ENCODE results near the gene PNMA6E.

GRCh38 chrX:153447581-153447960, 46.4 kb upstream of the PNMA6E start:
- no peak for TF ChIP-seq POLR2A (IDR thresholded peaks at IDR 0.05)
- no peak for TF ChIP-seq CTCF (IDR thresholded peaks at IDR 0.05)
